GM12878 (cell line): ENCODE measurements around the gene TAF6L. TPM values are rescaled to one million over a fixed set of nuclear protein-coding genes. Genes with fewer than 3 reads are reported as not detected.
A peak's percentile ranks its signal among the peaks of the same experiment; 100 is the strongest.

Source experiments
- ATAC-seq: fragments of 200-7000 bp; cut with Tn5 transposase; 3 replicates; pipeline ENCODE4 v1.9.1; 2020; ENCODE audit warnings: mild to moderate bottlenecking, moderate library complexity
- BruUV-seq: library from RNA; stranded (reverse); fragments of 400-500 nt; replicated peaks from 2 replicates; lab custom pipeline; 2021; lab: Mats Ljungman, UMichigan
- CTCF ChIA-PET: fragments of 300-600 bp; sonication (Branson Sonifier 250); formaldehyde crosslinking; extraction: SDS; loops from one replicate; lab custom pipeline; 2021; ENCODE audit warnings: inconsistent platforms; lab: Yijun Ruan, JAX
- POLR2A ChIA-PET: fragments of 350-600 bp; formaldehyde crosslinking; extraction: SDS; loops from one replicate; lab custom pipeline; 2021; ENCODE audit warnings: inconsistent platforms; lab: Charles Lee
- RAD21 ChIA-PET: fragments of 300-600 bp; sonication (Branson Sonifier 250); formaldehyde crosslinking; loops from one replicate; lab custom pipeline; 2023; ENCODE audit warnings: antibody characterized with exemption; ENCODE audit not compliant: unreplicated experiment; lab: Charles Lee
- SMC1A ChIA-PET: fragments of 300-600 bp; sonication (Branson Sonifier 250); formaldehyde crosslinking; loops from one replicate; lab custom pipeline; 2023; ENCODE audit not compliant: unreplicated experiment, uncharacterized antibody; lab: Charles Lee
- DNase-seq: peaks from one replicate; pipeline ENCODE4 v3.0.0-alpha.2; 2011; ENCODE audit warnings: low read depth, low spot score
- FAIRE-seq: peaks from 3 replicates; lab custom pipeline; 2011; peaks lifted over from hg19 to GRCh38; lab: Jason Lieb, UNC
- H2AFZ ChIP-seq: 2 replicates; pipeline ENCODE4 v1.6.0; 2011; ENCODE audit warnings: low read depth, low read length, control low read depth; ENCODE audit not compliant: control insufficient read depth
- H3K27ac ChIP-seq: 2 replicates; pipeline ENCODE4 v1.5.1; 2011; ENCODE audit warnings: control low read depth; ENCODE audit not compliant: control insufficient read depth, insufficient read depth
- H3K27me3 ChIP-seq, 2 experiments: replicated peaks in 1 of 2; 2 replicates each; pipeline versions ENCODE4 v1.6.0 to v1.6.1; 2011; ENCODE audit warnings: low read length in 1 of 2; ENCODE audit not compliant: control insufficient read depth in 2 of 2, insufficient read depth in 2 of 2
- H3K36me3 ChIP-seq, 2 experiments: 2 replicates each; pipeline ENCODE4 v1.5.1; 2011; ENCODE audit warnings: low read length in 1 of 2; ENCODE audit not compliant: control insufficient read depth in 2 of 2, insufficient read depth in 2 of 2
- H3K4me1 ChIP-seq: 2 replicates; pipeline ENCODE4 v1.6.1; 2011; ENCODE audit warnings: mild to moderate bottlenecking, low read length, moderate library complexity, mixed read lengths; ENCODE audit not compliant: control insufficient read depth, insufficient read depth
- H3K4me2 ChIP-seq: 2 replicates; pipeline ENCODE4 v1.6.0; 2011; ENCODE audit warnings: control low read depth; ENCODE audit not compliant: control insufficient read depth, insufficient read depth
- H3K4me3 ChIP-seq: fragments of 200-600 bp; sonication (generic); 2 replicates; pipeline ENCODE4 v1.5.1; 2016
- H3K79me2 ChIP-seq: 2 replicates; pipeline ENCODE4 v1.6.0; 2011; ENCODE audit warnings: low read length; ENCODE audit not compliant: control insufficient read depth, insufficient read depth
- H3K9ac ChIP-seq: 2 replicates; pipeline ENCODE4 v1.8.0; 2011; ENCODE audit warnings: low read length, control low read depth, mixed read lengths; ENCODE audit not compliant: control insufficient read depth, insufficient read depth
- H3K9me3 ChIP-seq: replicated peaks from 3 replicates; pipeline ENCODE4 v1.5.1; 2011; ENCODE audit warnings: mild to moderate bottlenecking, low read length; ENCODE audit not compliant: control insufficient read depth, insufficient read depth
- H4K20me1 ChIP-seq: 2 replicates; pipeline ENCODE4 v1.6.0; 2011; ENCODE audit not compliant: control insufficient read depth, insufficient read depth
- BHLHE40 ChIP-seq, 2 experiments: fragments of 450-650 bp in 1 of 2; IDR thresholded peaks; 2 replicates each; pipeline ENCODE4 v1.6.1; 2011 to 2017; ENCODE audit warnings: low read depth in 2 of 2, borderline replicate concordance in 1 of 2, improper control_type of control experiment in 1 of 2, low read length in 1 of 2, mild to moderate bottlenecking in 1 of 2
- E2F4 ChIP-seq: IDR thresholded peaks from 2 replicates; pipeline ENCODE4 v1.6.1; 2012; ENCODE audit warnings: low read depth, low read length, improper control_type of control experiment
- FOS ChIP-seq: IDR thresholded peaks from 3 replicates; pipeline ENCODE4 v1.6.1; 2011; ENCODE audit warnings: borderline replicate concordance; ENCODE audit not compliant: insufficient read length; ENCODE audit errors: extremely low read depth
- FOXK2 ChIP-seq: fragments of 450-650 bp; IDR thresholded peaks from 2 replicates; pipeline ENCODE4 v1.6.1; 2017; ENCODE audit warnings: mild to moderate bottlenecking, moderate library complexity
- KLF5 ChIP-seq: fragments of 450-650 bp; IDR thresholded peaks from 2 replicates; pipeline ENCODE4 v1.6.1; 2014; ENCODE audit warnings: mild to moderate bottlenecking; ENCODE audit not compliant: partially characterized antibody
- MEF2B ChIP-seq: fragments of 450-650 bp; IDR thresholded peaks from 2 replicates; pipeline ENCODE4 v1.6.1; 2018; ENCODE audit warnings: mild to moderate bottlenecking, moderate library complexity; ENCODE audit not compliant: partially characterized antibody, poor library complexity, severe bottlenecking
- NFYA ChIP-seq: IDR thresholded peaks from 2 replicates; pipeline ENCODE4 v1.6.1; 2011; ENCODE audit warnings: low read depth, mild to moderate bottlenecking, low read length, improper control_type of control experiment, borderline replicate concordance
- NRF1 ChIP-seq: conservative IDR thresholded peaks from 2 replicates; pipeline ENCODE4 v1.6.1; 2011; ENCODE audit warnings: mild to moderate bottlenecking, low read depth, low read length, improper control_type of control experiment
- SIN3A ChIP-seq: IDR thresholded peaks from 2 replicates; pipeline ENCODE4 v1.6.1; 2012; ENCODE audit warnings: low read depth, low read length, improper control_type of control experiment
- SMAD5 ChIP-seq: IDR thresholded peaks from 2 replicates; pipeline ENCODE4 v1.6.1; 2016; ENCODE audit warnings: antibody characterized with exemption, low read depth
- TCF3 ChIP-seq: IDR thresholded peaks from 2 replicates; pipeline ENCODE4 v1.6.1; 2012; ENCODE audit warnings: low read depth, mild to moderate bottlenecking, low read length, borderline replicate concordance; ENCODE audit not compliant: insufficient read depth
- YY1 ChIP-seq: IDR thresholded peaks from 2 replicates; pipeline ENCODE4 v1.6.1; 2011; ENCODE audit warnings: low read depth, mild to moderate bottlenecking, low read length
- ZNF207 ChIP-seq: fragments of 450-650 bp; IDR thresholded peaks from 2 replicates; pipeline ENCODE4 v1.6.1; 2014; ENCODE audit warnings: antibody characterized with exemption, mild to moderate bottlenecking, borderline replicate concordance
- WGBS: methylation state at CpG from one replicate; pipeline ENCODE4 v1.1.6; 2016; ENCODE audit warnings: low lambda C conversion rate; ENCODE audit not compliant: insufficient replicate concordance, insufficient coverage; ENCODE audit errors: missing lambda C conversion rate; 5-methylcytosine and 5-hydroxymethylcytosine counted together
- in situ Hi-C: fragments of 300-500 bp; cut with MboI; formaldehyde crosslinking; loops from 9 replicates; pipeline ENCODE4 v1.14.3; 2018; ENCODE audit warnings: mixed read lengths
- intact Hi-C: fragments of 100-400 bp; cut with micrococcal nuclease; formaldehyde crosslinking; loops from one replicate; pipeline ENCODE4 v1.14.2; 2022; ENCODE audit not compliant: unreplicated experiment
- polyA plus RNA-seq, 11 experiments: library from polyadenylated mRNA; depleted of rRNA in 4 of 11; unstranded in 6 of 11; stranded (reverse) in 5 of 11; fragments of >200 nt; fragmentation: Nextera tagmentation in 4 of 11; fragmentation: Illumina TruSeq in 1 of 11; extraction: Ambion mirVana in 4 of 11; extraction: Trizol in 1 of 11; gene quantifications; 1 replicate in 1 of 11; 2 replicates in 10 of 11; pipeline versions ENCODE4 v1.2.1 to v1.2.3, GENCODE V29; 2011 to 2016; ENCODE audit warnings: inconsistent platforms in 2 of 11, missing spikeins in 2 of 11, low read depth in 1 of 11
- total RNA-seq, 4 experiments: library from RNA; depleted of rRNA in 3 of 4; stranded (reverse); fragments of >200 nt in 3 of 4; fragmentation: Illumina TruSeq in 1 of 4; extraction: Trizol in 1 of 4; gene quantifications; 2 replicates each; pipeline versions ENCODE4 v1.2.1 to v1.2.3, GENCODE V29; 2013 to 2021
- TF ChIP-seq, protein P1 (sequence below): IDR thresholded peaks from 2 replicates; pipeline ENCODE4 v1.6.1; 2012; ENCODE audit warnings: improper control_type of control experiment, low read depth, low read length; ENCODE audit not compliant: insufficient replicate concordance

TAF6L gene
- total and polyA plus RNA-seq, 10 of the 15 experiments (the other 5 are each of a cell fraction or from before 2014, with no cell fraction given), result 0.15 to 35.6 (median 19.0) TPM

- TF ChIP-seq NRF1 (peak; percentile 81), MEF2B (no peak), FOXK2 (no peak), KLF5 (peak; percentile 16), BHLHE40 (IDR thresholded peaks at IDR 0.05; ENCODE audit: borderline replicate concordance in 1 of 2, low read depth in 2 of 2, low read length in 1 of 2) (peak; percentile 83 to 97), SMAD5 (peak; percentile 72; the same call in 1 of the 2 replicates)
Measured at GRCh38 chr11:62727165-62727871, 43.9 kb upstream of the TAF6L start, which contains the start of gene HNRNPUL2 (continued).

DNA sequence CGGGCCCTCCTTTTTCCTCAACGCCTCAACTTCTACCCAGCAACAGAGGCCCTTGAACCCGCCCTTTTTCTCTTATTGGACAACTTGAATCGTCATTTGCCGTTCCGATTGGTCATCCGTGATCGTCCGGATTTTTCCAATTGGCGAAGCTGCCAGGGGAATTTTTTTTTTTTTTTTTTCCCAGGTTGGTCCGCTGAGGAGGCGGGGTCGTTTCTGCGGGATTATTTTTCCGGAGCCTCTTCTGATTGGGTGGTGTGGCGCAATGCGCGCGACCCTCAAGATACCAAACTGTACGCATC, 43.4 kb upstream of the TAF6L start:
- CTCF ChIA-PET, result interaction anchor here (0.8 to 5.4 kb wide), 12 partner anchors 18 to 157 kb away, joined by 3 to 34 read pairs (median 5); partner anchors contain the start of genes C11orf98, CSKMT, EEF1G and TAF6L
- WGBS, result under 1% methylated on average over 16 of the region's 20 CpGs
- 0 out of 2 replicates have a peak, but pooled peaks have one; percentile 1 for TF ChIP-seq YY1
- peak; percentile 72 for TF ChIP-seq E2F4
- no peak for TF ChIP-seq TCF3
- TF ChIP-seq FOS, result peak; percentile 70
- peak in 1 of 2 experiments; percentile 28; a peak in 2 of 4 replicates for TF ChIP-seq BHLHE40 (IDR thresholded peaks at IDR 0.05; ENCODE audit: borderline replicate concordance in 1 of 2, low read depth in 2 of 2, low read length in 1 of 2)
- no peak for TF ChIP-seq SIN3A
- peak; percentile 69 for TF ChIP-seq NFYA
- no peak for TF ChIP-seq ZNF207
- TF ChIP-seq, protein P1, sequence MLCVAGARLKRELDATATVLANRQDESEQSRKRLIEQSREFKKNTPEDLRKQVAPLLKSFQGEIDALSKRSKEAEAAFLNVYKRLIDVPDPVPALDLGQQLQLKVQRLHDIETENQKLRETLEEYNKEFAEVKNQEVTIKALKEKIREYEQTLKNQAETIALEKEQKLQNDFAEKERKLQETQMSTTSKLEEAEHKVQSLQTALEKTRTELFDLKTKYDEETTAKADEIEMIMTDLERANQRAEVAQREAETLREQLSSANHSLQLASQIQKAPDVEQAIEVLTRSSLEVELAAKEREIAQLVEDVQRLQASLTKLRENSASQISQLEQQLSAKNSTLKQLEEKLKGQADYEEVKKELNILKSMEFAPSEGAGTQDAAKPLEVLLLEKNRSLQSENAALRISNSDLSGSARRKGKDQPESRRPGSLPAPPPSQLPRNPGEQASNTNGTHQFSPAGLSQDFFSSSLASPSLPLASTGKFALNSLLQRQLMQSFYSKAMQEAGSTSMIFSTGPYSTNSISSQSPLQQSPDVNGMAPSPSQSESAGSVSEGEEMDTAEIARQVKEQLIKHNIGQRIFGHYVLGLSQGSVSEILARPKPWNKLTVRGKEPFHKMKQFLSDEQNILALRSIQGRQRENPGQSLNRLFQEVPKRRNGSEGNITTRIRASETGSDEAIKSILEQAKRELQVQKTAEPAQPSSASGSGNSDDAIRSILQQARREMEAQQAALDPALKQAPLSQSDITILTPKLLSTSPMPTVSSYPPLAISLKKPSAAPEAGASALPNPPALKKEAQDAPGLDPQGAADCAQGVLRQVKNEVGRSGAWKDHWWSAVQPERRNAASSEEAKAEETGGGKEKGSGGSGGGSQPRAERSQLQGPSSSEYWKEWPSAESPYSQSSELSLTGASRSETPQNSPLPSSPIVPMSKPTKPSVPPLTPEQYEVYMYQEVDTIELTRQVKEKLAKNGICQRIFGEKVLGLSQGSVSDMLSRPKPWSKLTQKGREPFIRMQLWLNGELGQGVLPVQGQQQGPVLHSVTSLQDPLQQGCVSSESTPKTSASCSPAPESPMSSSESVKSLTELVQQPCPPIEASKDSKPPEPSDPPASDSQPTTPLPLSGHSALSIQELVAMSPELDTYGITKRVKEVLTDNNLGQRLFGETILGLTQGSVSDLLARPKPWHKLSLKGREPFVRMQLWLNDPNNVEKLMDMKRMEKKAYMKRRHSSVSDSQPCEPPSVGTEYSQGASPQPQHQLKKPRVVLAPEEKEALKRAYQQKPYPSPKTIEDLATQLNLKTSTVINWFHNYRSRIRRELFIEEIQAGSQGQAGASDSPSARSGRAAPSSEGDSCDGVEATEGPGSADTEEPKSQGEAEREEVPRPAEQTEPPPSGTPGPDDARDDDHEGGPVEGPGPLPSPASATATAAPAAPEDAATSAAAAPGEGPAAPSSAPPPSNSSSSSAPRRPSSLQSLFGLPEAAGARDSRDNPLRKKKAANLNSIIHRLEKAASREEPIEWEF, result no peak

More for the DNA sequence above, 43.4 kb upstream of the TAF6L start:
- Histone ChIP-seq H3K4me2 (peak overlapping the region; percentile 75), H3K4me3 (peak overlapping the region; percentile 100), H3K79me2 (peaks cover 72% of the 10 kb centered on the region), H4K20me1 (peaks cover 11% of the 10 kb centered on the region; the same call in 1 of the 2 replicates), H2AFZ (peak overlapping the region; percentile 96), H3K9ac (peak overlapping the region; percentile 91), H3K27me3 (no peaks in the 10 kb centered on the region), H3K36me3 (peaks cover 1 to 18% of the 10 kb centered on the region in 2 experiments; a peak in 3 of 4 replicates), H3K4me1 (no peaks in the 10 kb centered on the region; the same call in 1 of the 2 replicates), H3K27ac (peak overlapping the region; percentile 94), H3K9me3 (no peaks in the 10 kb centered on the region; the same call in 2 of the 3 replicates)
- ATAC-seq (peak; percentile 76), FAIRE-seq (peak; percentile 98), DNase-seq (peak; percentile 94)
- ChIA-PET RAD21 (interaction anchor here (0.6 to 5.2 kb wide), 25 partner anchors 17 to 480 kb away, joined by 3 to 44 read pairs (median 4); partner anchors contain the start of genes B3GAT3, C11orf98, CSKMT and POLR2G), SMC1A (interaction anchor here (1.0 to 4.8 kb wide), 15 partner anchors 9 to 153 kb away, joined by 3 to 27 read pairs (median 4); partner anchors contain the start of genes BSCL2, C11orf98, CSKMT and GANAB), POLR2A (interaction anchor here (0.6 to 6.8 kb wide), 33 partner anchors 13 to 1480 kb away, joined by 3 to 79 read pairs (median 7); partner anchors contain the start of genes BSCL2, C11orf98, CSKMT and EEF1G)
- intact Hi-C loops, result loop anchor here (1.0 to 5.0 kb wide), 7 partner anchors 19 to 128 kb away; partner anchors contain the start of genes MTA2, NXF1, TAF6L and ZBTB3
- in situ Hi-C loops, result no loop called here
- BruUV-seq, result no TSS peak
